Upper lobe of left lung (tissue), 6 donors: ENCODE data around the gene TMEM187. TPM values are rescaled to one million over a fixed set of nuclear protein-coding genes. Genes with fewer than 3 reads are reported as not detected.

Experiments
- ATAC-seq, 2 donors: fragments of 200-7000 bp; cut with Tn5 transposase; one replicate each; pipeline ENCODE4 v1.9.1; 2022; ENCODE audit warnings: mild to moderate bottlenecking in 2 of 2, moderate library complexity in 2 of 2; ENCODE audit not compliant: low FRiP score in 2 of 2
- DNase-seq, 2 donors: peaks; one replicate each; pipeline ENCODE4 v3.0.0-alpha.2; 2019 to 2020
- H3K27ac ChIP-seq, 4 donors: fragments of 200-600 bp; sonication (generic); one replicate each; pipeline ENCODE4 v1.5.1; 2016 to 2019
- H3K27me3 ChIP-seq, 4 donors: fragments of 200-600 bp; sonication (generic); one replicate each; pipeline ENCODE4 v1.5.1; 2017 to 2019
- H3K36me3 ChIP-seq, 4 donors: fragments of 200-600 bp; sonication (generic); one replicate each; pipeline ENCODE4 v1.5.1; 2016 to 2019
- H3K4me1 ChIP-seq, 4 donors: fragments of 200-600 bp; sonication (generic); one replicate each; pipeline ENCODE4 v1.5.1; 2018 to 2019
- H3K4me3 ChIP-seq, 4 donors: fragments of 200-600 bp; sonication (generic); one replicate each; pipeline ENCODE4 v1.5.1; 2017 to 2019; ENCODE audit warnings: mild to moderate bottlenecking in 2 of 4, moderate library complexity in 1 of 4
- H3K9me3 ChIP-seq, 4 donors: fragments of 200-600 bp; sonication (generic); one replicate each; pipeline ENCODE4 v1.5.1; 2018 to 2019
- EP300 ChIP-seq, 4 donors: sonication (generic); formaldehyde crosslinking; IDR thresholded peaks; one replicate each; pipeline ENCODE4 v1.5.1; 2017; ENCODE audit warnings: antibody characterized with exemption in 4 of 4, control low read depth in 2 of 4
- POLR2A ChIP-seq, 4 donors: fragments of 450-650 bp; IDR thresholded peaks; one replicate each; pipeline ENCODE4 v1.5.1; 2016 to 2017; ENCODE audit warnings: antibody characterized with exemption in 4 of 4, mild to moderate bottlenecking in 2 of 4
- POLR2AphosphoS5 ChIP-seq, 2 donors: sonication (generic); formaldehyde crosslinking; IDR thresholded peaks; one replicate each; pipeline ENCODE4 v1.5.1; 2017; ENCODE audit warnings: antibody characterized with exemption in 2 of 2
- WGBS, 2 donors: methylation state at CpG; one replicate each; pipeline ENCODE4 v1.1.5; 2017 to 2018; 5-methylcytosine and 5-hydroxymethylcytosine counted together
- total RNA-seq, 6 donors: library from RNA; depleted of rRNA in 4 of 6; stranded (reverse); fragments of >200 nt in 4 of 6; gene quantifications; one replicate each; pipeline versions ENCODE4 v1.1.0 to v1.2.1, GENCODE V29; 2016 to 2021
- TF ChIP-seq, protein P1 (sequence below), 6 experiments: fragments of 450-650 bp in 4 of 6; fragments of 200-600 bp in 2 of 6; sonication (generic) in 2 of 6; IDR thresholded peaks; one replicate each; pipeline ENCODE4 v1.5.1; 2016 to 2019; ENCODE audit warnings: antibody characterized with exemption in 6 of 6
- donor health status: DM: no; HTN: no; CAD: no; lungs with moderate emphysema.
- donor health status: DM: no; HTN: yes; CAD: no; lungs with severe emphysema.

TMEM187 gene
- total RNA-seq, 6 donors from 2014 or later, result 2.1 to 17.7 (median 5.0) TPM

- peaks cover 8 to 63% (median 34%) of the 10 kb centered on the region in 4 donors for H3K4me1 ChIP-seq
- 90 to 95% methylated on average over 2 to 8 of the region's 8 CpGs for WGBS, 2 donors
- no peaks in the 10 kb centered on the region for H3K9me3 ChIP-seq
- H3K4me3 ChIP-seq, result no peak overlapping the region
- no peaks in the 10 kb centered on the region for H3K27me3 ChIP-seq
- DNase-seq (no peak), ATAC-seq (no peak)
- H3K36me3 ChIP-seq, result peaks cover 0 to 33% (median 11%) of the 10 kb centered on the region in 4 donors
- no peak for TF ChIP-seq POLR2AphosphoS5 (IDR thresholded peaks at IDR 0.05)
- no peak for TF ChIP-seq POLR2A (IDR thresholded peaks at IDR 0.05)
- TF ChIP-seq EP300 (IDR thresholded peaks at IDR 0.05), result no peak
- TF ChIP-seq, protein P1, sequence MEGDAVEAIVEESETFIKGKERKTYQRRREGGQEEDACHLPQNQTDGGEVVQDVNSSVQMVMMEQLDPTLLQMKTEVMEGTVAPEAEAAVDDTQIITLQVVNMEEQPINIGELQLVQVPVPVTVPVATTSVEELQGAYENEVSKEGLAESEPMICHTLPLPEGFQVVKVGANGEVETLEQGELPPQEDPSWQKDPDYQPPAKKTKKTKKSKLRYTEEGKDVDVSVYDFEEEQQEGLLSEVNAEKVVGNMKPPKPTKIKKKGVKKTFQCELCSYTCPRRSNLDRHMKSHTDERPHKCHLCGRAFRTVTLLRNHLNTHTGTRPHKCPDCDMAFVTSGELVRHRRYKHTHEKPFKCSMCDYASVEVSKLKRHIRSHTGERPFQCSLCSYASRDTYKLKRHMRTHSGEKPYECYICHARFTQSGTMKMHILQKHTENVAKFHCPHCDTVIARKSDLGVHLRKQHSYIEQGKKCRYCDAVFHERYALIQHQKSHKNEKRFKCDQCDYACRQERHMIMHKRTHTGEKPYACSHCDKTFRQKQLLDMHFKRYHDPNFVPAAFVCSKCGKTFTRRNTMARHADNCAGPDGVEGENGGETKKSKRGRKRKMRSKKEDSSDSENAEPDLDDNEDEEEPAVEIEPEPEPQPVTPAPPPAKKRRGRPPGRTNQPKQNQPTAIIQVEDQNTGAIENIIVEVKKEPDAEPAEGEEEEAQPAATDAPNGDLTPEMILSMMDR (IDR thresholded peaks at IDR 0.05), result no peak
- peak overlapping the region in 2 of 4 donors; percentile 34 to 60 for H3K27ac ChIP-seq
Measured at GRCh38 chrX:153931151-153931550, 41.4 kb upstream of the TMEM187 start.

DNA sequence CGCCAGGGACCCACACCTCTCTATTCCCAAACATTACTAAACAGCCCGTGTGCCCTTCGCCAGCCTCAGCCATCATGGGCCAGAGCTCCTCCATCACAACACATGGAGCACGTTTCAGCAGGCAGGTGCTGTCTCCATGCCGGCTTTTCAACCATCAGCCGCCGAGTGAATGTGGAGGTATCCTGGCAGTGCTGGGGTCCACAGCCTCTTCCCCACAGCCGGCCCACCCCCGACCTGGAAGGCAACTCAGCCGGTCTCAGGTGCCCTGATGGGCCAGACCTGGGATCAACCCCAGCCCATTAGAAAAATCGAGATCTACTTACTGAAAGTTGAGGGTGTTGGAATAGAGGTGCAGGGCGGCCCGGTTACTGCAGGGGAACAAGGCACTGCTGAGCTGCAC, 40.8 kb upstream of the TMEM187 start:
- ATAC-seq, result no peak
- H3K9me3 ChIP-seq, result no peaks in the 10 kb centered on the region
- WGBS, 2 donors, result 93 to 94% methylated on average over 4 to 13 of the region's 13 CpGs
- TF ChIP-seq POLR2A (IDR thresholded peaks at IDR 0.05) (no peak), EP300 (IDR thresholded peaks at IDR 0.05) (no peak), POLR2AphosphoS5 (IDR thresholded peaks at IDR 0.05) (no peak)
- TF ChIP-seq, protein P1 (IDR thresholded peaks at IDR 0.05), result no peak
- H3K36me3 ChIP-seq, result peaks cover 0 to 33% (median 11%) of the 10 kb centered on the region in 4 donors
- peaks cover 8 to 57% (median 29%) of the 10 kb centered on the region in 4 donors for H3K4me1 ChIP-seq
- peak overlapping the region in 2 of 4 donors; percentile 34 to 60 for H3K27ac ChIP-seq
- no peak for DNase-seq
- no peaks in the 10 kb centered on the region for H3K27me3 ChIP-seq
- no peak overlapping the region for H3K4me3 ChIP-seq

DNA sequence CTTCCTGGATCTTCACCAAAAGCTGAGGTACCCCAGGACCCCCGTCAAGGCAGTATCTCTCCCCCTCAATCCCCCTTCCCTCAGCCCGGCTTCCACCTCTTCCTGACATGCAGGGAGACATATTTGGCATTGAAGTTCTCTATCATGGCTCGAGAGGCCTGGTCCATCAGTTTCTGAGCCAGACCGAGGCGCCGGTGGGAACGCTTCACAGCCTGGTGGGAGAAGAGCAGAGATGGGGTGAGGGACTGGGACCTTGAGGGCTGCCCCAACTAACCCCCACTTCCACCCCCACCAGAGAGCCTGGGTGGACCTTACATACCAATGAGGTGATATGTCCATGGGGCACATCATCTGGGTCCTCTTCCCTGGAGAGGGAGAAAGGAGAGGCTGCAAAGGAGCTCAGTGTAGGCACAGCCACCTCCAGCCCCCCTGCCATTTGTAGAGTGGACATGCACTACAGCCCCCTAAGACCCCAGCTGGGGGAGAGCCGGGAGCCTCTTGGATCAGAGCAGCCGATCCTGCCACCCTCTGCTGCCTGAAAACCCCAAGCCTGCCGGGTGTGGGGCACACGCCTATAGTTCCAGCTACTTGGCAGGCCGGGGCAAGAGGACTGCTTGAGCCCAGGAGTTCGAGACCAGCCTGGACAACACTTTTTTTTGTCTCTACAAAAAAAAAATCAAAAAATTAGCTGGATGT, 40.2 kb upstream of the TMEM187 start:
- Histone ChIP-seq H3K27me3 (no peaks in the 10 kb centered on the region), H3K4me3 (no peak overlapping the region), H3K9me3 (no peaks in the 10 kb centered on the region), H3K27ac (peak overlapping the region in 1 of 4 donors; percentile 34), H3K4me1 (peaks cover 8 to 51% (median 23%) of the 10 kb centered on the region in 4 donors), H3K36me3 (peaks cover 0 to 33% (median 11%) of the 10 kb centered on the region in 4 donors)
- ATAC-seq (no peak), DNase-seq (no peak)
- TF ChIP-seq POLR2AphosphoS5 (IDR thresholded peaks at IDR 0.05) (no peak), EP300 (IDR thresholded peaks at IDR 0.05) (no peak), POLR2A (IDR thresholded peaks at IDR 0.05) (no peak)
- TF ChIP-seq, protein P1 (IDR thresholded peaks at IDR 0.05), result no peak
- 89 to 92% methylated on average over 6 to 13 of the region's 13 CpGs for WGBS, 2 donors

DNA sequence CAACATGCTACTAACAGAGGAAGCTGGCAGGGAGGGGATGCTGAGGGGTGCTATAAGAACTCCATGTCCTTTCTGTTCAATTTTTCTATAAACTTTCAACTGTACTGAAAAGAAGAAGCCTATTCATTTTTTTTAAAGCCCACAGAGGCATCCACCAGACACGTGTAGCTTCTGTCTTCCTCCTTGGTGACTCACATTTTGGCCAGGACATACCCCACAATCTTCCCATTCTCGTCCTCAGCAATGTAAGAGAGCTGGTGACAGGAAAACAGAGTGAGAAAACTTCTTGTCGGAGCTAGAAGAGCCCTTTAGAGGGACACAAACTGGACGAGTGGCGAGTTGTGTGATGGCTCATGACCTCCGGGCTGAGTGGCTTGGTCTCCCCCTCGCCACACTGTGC, 38.8 kb upstream of the TMEM187 start:
- Histone ChIP-seq H3K9me3 (no peaks in the 10 kb centered on the region), H3K4me3 (peak overlapping the region; percentile 60 to 78 (median 73)), H3K27me3 (no peaks in the 10 kb centered on the region), H3K36me3 (peaks cover 0 to 33% (median 11%) of the 10 kb centered on the region in 4 donors), H3K27ac (peak overlapping the region; percentile 60 to 76 (median 70)), H3K4me1 (peaks cover 8 to 43% (median 19%) of the 10 kb centered on the region in 4 donors)
- DNase-seq (no peak), ATAC-seq (no peak)
- WGBS, 2 donors, result 0 to 54% methylated on average over 1 to 7 of the region's 7 CpGs
- TF ChIP-seq, protein P1 (IDR thresholded peaks at IDR 0.05), result no peak
- TF ChIP-seq EP300 (IDR thresholded peaks at IDR 0.05), result no peak
- TF ChIP-seq POLR2A (IDR thresholded peaks at IDR 0.05), result no peak
- TF ChIP-seq POLR2AphosphoS5 (IDR thresholded peaks at IDR 0.05), result no peak
